HEK293 (cell line): ENCODE measurements around the gene ODAD3.

Source experiments
- ZNF521 ChIP-seq: fragments of 450-650 bp; formaldehyde crosslinking; IDR thresholded peaks from 2 replicates; pipeline ENCODE4 v1.5.1; 2017; ENCODE audit warnings: missing biosample characterization, mild to moderate bottlenecking, missing genetic modification characterization
- ZNF624 ChIP-seq: fragments of 450-650 bp; formaldehyde crosslinking; IDR thresholded peaks from 2 replicates; pipeline ENCODE4 v1.5.1; 2017; ENCODE audit warnings: missing biosample characterization, missing genetic modification characterization
- ZSCAN23 ChIP-seq: fragments of 450-650 bp; formaldehyde crosslinking; IDR thresholded peaks from 2 replicates; pipeline ENCODE4 v1.5.1; 2016; ENCODE audit warnings: missing biosample characterization, missing genetic modification characterization
- TF ChIP-seq, protein P1 (sequence below): fragments of 450-650 bp; formaldehyde crosslinking; IDR thresholded peaks from 2 replicates; pipeline ENCODE4 v1.5.1; 2017; ENCODE audit warnings: missing biosample characterization, missing genetic modification characterization
- TF ChIP-seq, protein P2 (sequence below): fragments of 450-650 bp; formaldehyde crosslinking; IDR thresholded peaks from 2 replicates; pipeline ENCODE4 v1.5.1; 2016; ENCODE audit warnings: missing biosample characterization, missing genetic modification characterization

DNA sequence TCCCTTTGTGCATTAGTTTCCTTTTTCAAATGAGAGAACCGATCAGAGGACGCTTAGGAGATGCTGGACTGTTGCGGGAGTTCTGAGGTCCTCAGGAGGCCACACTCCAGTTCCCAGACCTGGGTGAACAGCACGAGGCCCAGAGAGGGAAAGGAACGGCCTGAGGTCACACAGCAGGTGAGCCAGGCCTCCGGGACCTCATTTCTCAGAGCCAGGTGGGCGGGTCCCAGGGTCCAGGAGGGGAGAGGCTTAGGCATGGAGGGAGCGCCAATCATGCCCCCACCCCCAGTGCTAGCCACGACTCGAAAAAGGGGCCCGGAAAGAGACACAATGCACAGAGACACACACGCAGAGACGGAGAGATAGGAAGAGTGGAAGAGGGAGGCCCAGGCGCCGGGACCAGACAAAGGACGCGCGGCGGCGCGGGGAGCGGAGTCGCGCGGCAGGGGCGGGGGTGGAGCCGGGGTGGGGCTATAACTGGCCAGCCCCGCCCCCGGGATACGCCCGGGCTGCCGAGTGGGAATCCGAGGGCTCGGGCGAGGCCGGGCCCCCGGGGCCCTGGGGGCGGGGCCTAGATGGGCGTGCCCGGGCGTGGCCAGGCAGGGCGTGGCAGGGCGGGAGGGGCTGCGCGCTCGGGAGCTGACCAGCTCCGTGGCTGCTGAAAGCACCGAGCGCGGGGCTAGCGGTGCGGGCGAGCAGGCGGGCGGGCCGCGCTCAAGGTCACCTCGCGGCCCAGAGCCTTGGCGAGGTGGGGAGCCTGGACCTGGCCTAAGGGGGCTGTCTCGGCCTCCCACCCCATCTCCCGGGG is 44.4 kb upstream of the ODAD3 start:
- TF ChIP-seq, protein P1, sequence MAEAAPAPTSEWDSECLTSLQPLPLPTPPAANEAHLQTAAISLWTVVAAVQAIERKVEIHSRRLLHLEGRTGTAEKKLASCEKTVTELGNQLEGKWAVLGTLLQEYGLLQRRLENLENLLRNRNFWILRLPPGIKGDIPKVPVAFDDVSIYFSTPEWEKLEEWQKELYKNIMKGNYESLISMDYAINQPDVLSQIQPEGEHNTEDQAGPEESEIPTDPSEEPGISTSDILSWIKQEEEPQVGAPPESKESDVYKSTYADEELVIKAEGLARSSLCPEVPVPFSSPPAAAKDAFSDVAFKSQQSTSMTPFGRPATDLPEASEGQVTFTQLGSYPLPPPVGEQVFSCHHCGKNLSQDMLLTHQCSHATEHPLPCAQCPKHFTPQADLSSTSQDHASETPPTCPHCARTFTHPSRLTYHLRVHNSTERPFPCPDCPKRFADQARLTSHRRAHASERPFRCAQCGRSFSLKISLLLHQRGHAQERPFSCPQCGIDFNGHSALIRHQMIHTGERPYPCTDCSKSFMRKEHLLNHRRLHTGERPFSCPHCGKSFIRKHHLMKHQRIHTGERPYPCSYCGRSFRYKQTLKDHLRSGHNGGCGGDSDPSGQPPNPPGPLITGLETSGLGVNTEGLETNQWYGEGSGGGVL (tag by site-specific recombination): no peak
- TF ChIP-seq, protein P2, sequence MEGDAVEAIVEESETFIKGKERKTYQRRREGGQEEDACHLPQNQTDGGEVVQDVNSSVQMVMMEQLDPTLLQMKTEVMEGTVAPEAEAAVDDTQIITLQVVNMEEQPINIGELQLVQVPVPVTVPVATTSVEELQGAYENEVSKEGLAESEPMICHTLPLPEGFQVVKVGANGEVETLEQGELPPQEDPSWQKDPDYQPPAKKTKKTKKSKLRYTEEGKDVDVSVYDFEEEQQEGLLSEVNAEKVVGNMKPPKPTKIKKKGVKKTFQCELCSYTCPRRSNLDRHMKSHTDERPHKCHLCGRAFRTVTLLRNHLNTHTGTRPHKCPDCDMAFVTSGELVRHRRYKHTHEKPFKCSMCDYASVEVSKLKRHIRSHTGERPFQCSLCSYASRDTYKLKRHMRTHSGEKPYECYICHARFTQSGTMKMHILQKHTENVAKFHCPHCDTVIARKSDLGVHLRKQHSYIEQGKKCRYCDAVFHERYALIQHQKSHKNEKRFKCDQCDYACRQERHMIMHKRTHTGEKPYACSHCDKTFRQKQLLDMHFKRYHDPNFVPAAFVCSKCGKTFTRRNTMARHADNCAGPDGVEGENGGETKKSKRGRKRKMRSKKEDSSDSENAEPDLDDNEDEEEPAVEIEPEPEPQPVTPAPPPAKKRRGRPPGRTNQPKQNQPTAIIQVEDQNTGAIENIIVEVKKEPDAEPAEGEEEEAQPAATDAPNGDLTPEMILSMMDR: no peak
- no peak for TF ChIP-seq ZNF521 (tag by site-specific recombination)
- TF ChIP-seq ZSCAN23 (tag by site-specific recombination): no peak
- no peak for TF ChIP-seq ZNF624 (tag by site-specific recombination)
